T-helper 17 cell (primary cell): ENCODE data around the gene FOXD2. TPM values are rescaled to one million over a fixed set of nuclear protein-coding genes. Genes with fewer than 3 reads are reported as not detected.

Source experiments
- ATAC-seq: fragments of 150-1000 bp; cut with Tn5 transposase; 2 replicates; pipeline ENCODE4 v1.10.0; 2021; ENCODE audit warnings: mild to moderate bottlenecking, moderate library complexity
- DNase-seq, 3 donors: peaks; one replicate each; pipeline versions ENCODE4 v3.0.0 to v3.0.0-alpha.2; 2020 to 2021
- H3K9me3 ChIP-seq: one replicate; pipeline ENCODE4 v1.7.0; 2013; ENCODE audit warnings: low read length, mild to moderate bottlenecking; ENCODE audit not compliant: control insufficient read depth, poor library complexity, severe bottlenecking
- H3K27ac Mint-ChIP-seq: one replicate; pipeline ENCODE4 v1.8.0; 2022; ENCODE audit warnings: mild to moderate bottlenecking, moderate library complexity, mixed read lengths
- H3K27me3 Mint-ChIP-seq: one replicate; pipeline ENCODE4 v1.8.0; 2022; ENCODE audit warnings: mixed read lengths
- H3K36me3 Mint-ChIP-seq: one replicate; pipeline ENCODE4 v1.8.0; 2022; ENCODE audit warnings: low read depth, mixed read lengths
- H3K4me1 Mint-ChIP-seq: one replicate; pipeline ENCODE4 v1.8.0; 2022; ENCODE audit warnings: mild to moderate bottlenecking, mixed read lengths
- H3K4me3 Mint-ChIP-seq: one replicate; pipeline ENCODE4 v1.8.0; 2022; ENCODE audit warnings: mild to moderate bottlenecking, moderate library complexity, mixed read lengths
- total RNA-seq, 4 donors: library from RNA in 2 of 4; stranded (reverse) in 2 of 4; gene quantifications; one replicate each; pipeline ENCODE4 v1.2.3 and lab custom pipeline; 2022 to 2026

Gene FOXD2
- total RNA-seq, 2 donors from 2014 or later = 0.37 to 0.44 TPM

GRCh38 chr1:47406966-47407365 lies 30.9 kb upstream of the FOXD2 start:
- Mint-ChIP-seq H3K4me1 (peaks cover 3% of the 10 kb centered on the region), H3K27me3 (peaks cover 60% of the 10 kb centered on the region), H3K4me3 (no peak overlapping the region), H3K36me3 (peaks cover 7% of the 10 kb centered on the region), H3K27ac (no peak overlapping the region)
- ATAC-seq = no peak
- no peak for DNase-seq
- H3K9me3 ChIP-seq = no peaks in the 10 kb centered on the region

- H3K4me3 Mint-ChIP-seq = no peak overlapping the region
- no peak overlapping the region for H3K27ac Mint-ChIP-seq
- DNase-seq (no peak), ATAC-seq (no peak)
- H3K27me3 Mint-ChIP-seq = peaks cover 55% of the 10 kb centered on the region
- H3K9me3 ChIP-seq = no peaks in the 10 kb centered on the region
- H3K4me1 Mint-ChIP-seq = peaks cover 3% of the 10 kb centered on the region
- peaks cover 7% of the 10 kb centered on the region for H3K36me3 Mint-ChIP-seq
Observed at GRCh38 chr1:47407481-47407880, 30.4 kb upstream of the FOXD2 start.

- Mint-ChIP-seq H3K27ac (no peak overlapping the region), H3K27me3 (peaks cover 50% of the 10 kb centered on the region), H3K36me3 (peaks cover 7% of the 10 kb centered on the region), H3K4me3 (no peak overlapping the region), H3K4me1 (peaks cover 5% of the 10 kb centered on the region)
- ATAC-seq (no peak), DNase-seq (no peak)
- no peaks in the 10 kb centered on the region for H3K9me3 ChIP-seq
Observed at GRCh38 chr1:47409311-47410067, 28.4 kb upstream of the FOXD2 start.

- Mint-ChIP-seq H3K4me3 (no peak overlapping the region), H3K4me1 (peaks cover 4% of the 10 kb centered on the region), H3K27me3 (peaks cover 50% of the 10 kb centered on the region), H3K36me3 (peaks cover 5% of the 10 kb centered on the region), H3K27ac (no peak overlapping the region)
- ATAC-seq (no peak), DNase-seq (no peak)
- no peaks in the 10 kb centered on the region for H3K9me3 ChIP-seq
Observed at GRCh38 chr1:47410068-47410455, 27.8 kb upstream of the FOXD2 start.

- peaks cover 5% of the 10 kb centered on the region for H3K36me3 Mint-ChIP-seq
- H3K4me3 Mint-ChIP-seq = no peak overlapping the region
- H3K4me1 Mint-ChIP-seq = peaks cover 2% of the 10 kb centered on the region
- H3K27me3 Mint-ChIP-seq = peaks cover 48% of the 10 kb centered on the region
- DNase-seq (no peak), ATAC-seq (no peak)
- H3K27ac Mint-ChIP-seq = no peak overlapping the region
- no peaks in the 10 kb centered on the region for H3K9me3 ChIP-seq
Observed at GRCh38 chr1:47411436-47411835, 26.4 kb upstream of the FOXD2 start.

GRCh38 chr1:47412437-47412836 lies 25.4 kb upstream of the FOXD2 start:
- H3K9me3 ChIP-seq = no peaks in the 10 kb centered on the region
- ATAC-seq = no peak
- no peak for DNase-seq
- no peak overlapping the region for H3K27ac Mint-ChIP-seq
- peaks cover 51% of the 10 kb centered on the region for H3K27me3 Mint-ChIP-seq
- H3K36me3 Mint-ChIP-seq = peaks cover 8% of the 10 kb centered on the region
- peaks cover 5% of the 10 kb centered on the region for H3K4me1 Mint-ChIP-seq
- no peak overlapping the region for H3K4me3 Mint-ChIP-seq

GRCh38 chr1:47415728-47416318 lies 22.0 kb upstream of the FOXD2 start, which contains the start of gene FOXE3:
Gene FOXE3 (plus strand): TSS chr1:47416285. CDS start chr1:47416316, 31 bp downstream.
- Mint-ChIP-seq H3K4me3 (peak within 1 kb of the TSS; percentile 87), H3K27ac (no peak within 1 kb of the TSS), H3K36me3 (peaks cover 9% of the 10 kb centered on the region), H3K27me3 (peaks cover 57% of the 10 kb centered on the region), H3K4me1 (peaks cover 10% of the 10 kb centered on the region)
- H3K9me3 ChIP-seq = no peaks in the 10 kb centered on the region
- no peak for ATAC-seq
- no peak for DNase-seq

GRCh38 chr1:47416319-47417169 lies 21.3 kb upstream of the FOXD2 start:
- Mint-ChIP-seq H3K36me3 (peaks cover 11% of the 10 kb centered on the region), H3K4me1 (peaks cover 10% of the 10 kb centered on the region), H3K27ac (no peak overlapping the region), H3K27me3 (peaks cover 58% of the 10 kb centered on the region), H3K4me3 (peak overlapping the region; percentile 67)
- no peaks in the 10 kb centered on the region for H3K9me3 ChIP-seq
- ATAC-seq (peak; percentile 30), DNase-seq (no peak)

- no peak overlapping the region for H3K27ac Mint-ChIP-seq
- no peaks in the 10 kb centered on the region for H3K9me3 ChIP-seq
- peaks cover 58% of the 10 kb centered on the region for H3K27me3 Mint-ChIP-seq
- peaks cover 10% of the 10 kb centered on the region for H3K4me1 Mint-ChIP-seq
- ATAC-seq (no peak), DNase-seq (no peak)
- peak overlapping the region; percentile 87 for H3K4me3 Mint-ChIP-seq
- H3K36me3 Mint-ChIP-seq = peaks cover 11% of the 10 kb centered on the region
Observed at GRCh38 chr1:47417170-47418044, 20.4 kb upstream of the FOXD2 start.

- H3K4me3 Mint-ChIP-seq = peak overlapping the region; percentile 87
- DNase-seq (no peak), ATAC-seq (no peak)
- H3K4me1 Mint-ChIP-seq = peaks cover 10% of the 10 kb centered on the region
- peaks cover 58% of the 10 kb centered on the region for H3K27me3 Mint-ChIP-seq
- no peaks in the 10 kb centered on the region for H3K9me3 ChIP-seq
- H3K27ac Mint-ChIP-seq = no peak overlapping the region
- peaks cover 11% of the 10 kb centered on the region for H3K36me3 Mint-ChIP-seq
Observed at GRCh38 chr1:47418122-47418521, 19.7 kb upstream of the FOXD2 start.

- no peak for DNase-seq
- peaks cover 10% of the 10 kb centered on the region for H3K4me1 Mint-ChIP-seq
- H3K9me3 ChIP-seq = no peaks in the 10 kb centered on the region
- H3K27ac Mint-ChIP-seq = no peak overlapping the region
- peaks cover 51% of the 10 kb centered on the region for H3K27me3 Mint-ChIP-seq
- H3K4me3 Mint-ChIP-seq = no peak overlapping the region
- peaks cover 11% of the 10 kb centered on the region for H3K36me3 Mint-ChIP-seq
- no peak for ATAC-seq
Observed at GRCh38 chr1:47418681-47419325, 19.0 kb upstream of the FOXD2 start.

- Mint-ChIP-seq H3K4me1 (peaks cover 10% of the 10 kb centered on the region), H3K4me3 (no peak overlapping the region), H3K27me3 (peaks cover 36% of the 10 kb centered on the region), H3K27ac (no peak overlapping the region), H3K36me3 (peaks cover 8% of the 10 kb centered on the region)
- no peak for DNase-seq
- no peaks in the 10 kb centered on the region for H3K9me3 ChIP-seq
- no peak for ATAC-seq
Observed at GRCh38 chr1:47420547-47420946, 17.3 kb upstream of the FOXD2 start.
